ENCODE data around the gene S100B.

DNA sequence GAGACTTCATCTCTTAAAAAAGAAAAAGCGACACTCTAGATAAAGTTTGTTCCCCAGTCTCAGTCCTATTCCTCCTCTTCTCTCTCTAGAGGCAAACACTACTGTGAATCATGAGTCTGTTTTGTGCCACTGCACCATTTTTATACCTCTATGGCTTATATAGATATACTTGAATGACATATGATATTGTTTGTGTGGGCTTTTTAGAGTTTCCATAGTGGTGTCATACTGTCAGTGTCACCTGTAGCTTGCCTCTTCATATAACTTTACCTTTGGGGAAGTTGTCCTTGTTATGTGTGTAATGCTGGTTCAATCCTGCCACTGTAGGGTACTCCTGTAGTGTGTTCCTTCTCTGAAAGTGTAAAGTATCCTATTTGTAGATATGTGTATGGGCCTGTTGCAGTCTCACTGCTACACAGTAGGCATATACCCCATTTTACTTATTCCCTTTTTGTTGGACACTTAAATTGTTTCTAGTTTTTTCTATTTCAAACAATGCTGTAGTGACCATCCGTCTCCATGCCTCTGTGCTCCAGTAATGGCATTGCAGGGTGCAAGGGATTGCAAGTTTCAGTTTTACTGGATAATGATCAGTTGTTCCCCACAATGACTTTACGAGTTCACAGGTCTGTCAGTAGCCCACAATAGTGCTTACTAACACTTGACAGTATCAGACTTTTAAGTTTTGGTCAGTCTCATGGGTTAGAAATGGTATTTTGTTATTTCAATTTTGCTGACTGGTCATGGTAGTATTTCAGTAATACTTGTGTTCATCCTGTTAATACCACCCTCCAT is 33.3 kb upstream of the S100B start:
- no peak for TF ChIP-seq CTCF (IDR thresholded peaks at IDR 0.05)
- TF ChIP-seq POLR2AphosphoS5 (IDR thresholded peaks at IDR 0.05): no peak
- no peak for TF ChIP-seq EP300 (IDR thresholded peaks at IDR 0.05)
- no peak for TF ChIP-seq POLR2A (IDR thresholded peaks at IDR 0.05)
